ENCODE results near the gene EYS. TPM values are rescaled to one million over a fixed set of nuclear protein-coding genes. Genes with fewer than 3 reads are reported as not detected.

Gene EYS
- total and polyA plus RNA-seq, 9 of the 15 experiments (the other 6 are each of a cell fraction or from before 2014, with no cell fraction given), result 0.03 to 0.36 (median 0.10) TPM; not detected in 2

DNA sequence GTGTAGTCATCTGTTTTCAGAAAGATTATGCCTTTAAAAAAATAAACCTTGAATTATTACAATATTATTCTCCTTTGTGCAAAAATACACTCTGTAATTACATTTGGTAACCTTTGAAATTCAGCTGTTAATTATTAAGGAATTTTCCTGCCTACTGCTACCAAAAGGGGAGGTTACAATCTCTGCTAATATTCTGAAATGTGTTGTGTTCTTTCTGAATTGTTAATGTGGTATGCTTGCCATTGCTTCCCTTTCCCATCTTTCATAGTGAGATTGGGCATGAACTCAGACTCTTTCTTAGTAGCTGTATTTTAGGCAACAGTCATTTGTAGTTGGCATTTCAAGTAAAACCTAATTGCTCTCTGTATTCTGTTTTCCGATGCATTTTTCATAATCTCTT lies 1998.4 kb downstream of the EYS start:
- Histone ChIP-seq H3K27ac (ENCODE audit: extremely low read depth, low read depth, low read length) (no peak overlapping the region), H3K27me3 (ENCODE audit: control insufficient read depth in 2 of 2, insufficient read depth in 2 of 2, low read length in 2 of 2) (no peaks in the 10 kb centered on the region), H2AFZ (ENCODE audit: low read depth, low read length) (no peak overlapping the region), H3K9ac (ENCODE audit: insufficient read depth in 1 of 2, low read depth in 2 of 2, low read length in 2 of 2) (no peak overlapping the region), H3K4me1 (replicated peaks in 1 of 2; ENCODE audit: control insufficient read depth in 2 of 2, insufficient read depth in 2 of 2, low read length in 2 of 2) (no peaks in the 10 kb centered on the region), H3K4me3 (no peak overlapping the region), H3K36me3 (ENCODE audit: control insufficient read depth, insufficient read depth, low read length) (peaks cover 93% of the 10 kb centered on the region), H3K79me2 (ENCODE audit: control insufficient read depth, insufficient read depth, low read length) (no peaks in the 10 kb centered on the region), H3K9me3 (replicated peaks; ENCODE audit: control insufficient read depth, insufficient read depth, low read depth, low read length) (no peaks in the 10 kb centered on the region), H3K4me2 (ENCODE audit: insufficient read depth, low read length) (no peak overlapping the region), H3K9me1 (ENCODE audit: control insufficient read depth, insufficient read depth, low read length) (no peaks in the 10 kb centered on the region), H4K20me1 (replicated peaks; ENCODE audit: control insufficient read depth, insufficient read depth, low read length) (no peaks in the 10 kb centered on the region)
- FAIRE-seq (no peak), ATAC-seq (no peak), DNase-seq (ENCODE audit: extremely low read depth in 1 of 4, low spot score in 3 of 4) (no peak)
- BruUV-seq (replicated peaks), result no TSS peak
- intact Hi-C loops (cut with micrococcal nuclease) (no loop called here), in situ Hi-C loops (cut with MboI) (no loop called here)
- WGBS (ENCODE audit: insufficient coverage, low coverage, missing lambda C conversion rate), result 95% methylated on average over 1 of the region's 1 CpG
- POLR2A ChIA-PET, result interaction anchor here (1.4 kb wide), 1 partner anchor 9 kb away, joined by 4 read pairs; no protein-coding TSS in a partner anchor
- CTCF ChIA-PET (ENCODE audit: low intra/inter-chr PET ratio), result no interaction called here
- TF ChIP-seq SUPT5H (IDR thresholded peaks at IDR 0.05) (no peak), MTA3 (IDR thresholded peaks at IDR 0.05; ENCODE audit: borderline replicate concordance) (no peak), SPI1 (IDR thresholded peaks at IDR 0.05; ENCODE audit: borderline replicate concordance, low read depth, low read length) (no peak), NFIC (IDR thresholded peaks at IDR 0.05) (no peak), ZHX1 (conservative IDR thresholded peaks at IDR 0.05; ENCODE audit: low read length) (no peak), POLR2AphosphoS5 (IDR thresholded peaks at IDR 0.05; ENCODE audit: control insufficient read depth, insufficient read depth, low read depth, low read length) (no peak), GTF2F1 (IDR thresholded peaks at IDR 0.05; ENCODE audit: low read depth, low read length) (no peak), RFX5 (IDR thresholded peaks at IDR 0.05; ENCODE audit: low read depth, low read length) (no peak), GABPB2 (CRISPR knock-in tag; conservative IDR thresholded peaks at IDR 0.05) (no peak)
- TF ChIP-seq, protein P1, sequence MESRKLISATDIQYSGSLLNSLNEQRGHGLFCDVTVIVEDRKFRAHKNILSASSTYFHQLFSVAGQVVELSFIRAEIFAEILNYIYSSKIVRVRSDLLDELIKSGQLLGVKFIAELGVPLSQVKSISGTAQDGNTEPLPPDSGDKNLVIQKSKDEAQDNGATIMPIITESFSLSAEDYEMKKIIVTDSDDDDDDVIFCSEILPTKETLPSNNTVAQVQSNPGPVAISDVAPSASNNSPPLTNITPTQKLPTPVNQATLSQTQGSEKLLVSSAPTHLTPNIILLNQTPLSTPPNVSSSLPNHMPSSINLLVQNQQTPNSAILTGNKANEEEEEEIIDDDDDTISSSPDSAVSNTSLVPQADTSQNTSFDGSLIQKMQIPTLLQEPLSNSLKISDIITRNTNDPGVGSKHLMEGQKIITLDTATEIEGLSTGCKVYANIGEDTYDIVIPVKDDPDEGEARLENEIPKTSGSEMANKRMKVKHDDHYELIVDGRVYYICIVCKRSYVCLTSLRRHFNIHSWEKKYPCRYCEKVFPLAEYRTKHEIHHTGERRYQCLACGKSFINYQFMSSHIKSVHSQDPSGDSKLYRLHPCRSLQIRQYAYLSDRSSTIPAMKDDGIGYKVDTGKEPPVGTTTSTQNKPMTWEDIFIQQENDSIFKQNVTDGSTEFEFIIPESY (CRISPR knock-in tag; IDR thresholded peaks at IDR 0.05), result no peak
- TF ChIP-seq, protein P2, sequence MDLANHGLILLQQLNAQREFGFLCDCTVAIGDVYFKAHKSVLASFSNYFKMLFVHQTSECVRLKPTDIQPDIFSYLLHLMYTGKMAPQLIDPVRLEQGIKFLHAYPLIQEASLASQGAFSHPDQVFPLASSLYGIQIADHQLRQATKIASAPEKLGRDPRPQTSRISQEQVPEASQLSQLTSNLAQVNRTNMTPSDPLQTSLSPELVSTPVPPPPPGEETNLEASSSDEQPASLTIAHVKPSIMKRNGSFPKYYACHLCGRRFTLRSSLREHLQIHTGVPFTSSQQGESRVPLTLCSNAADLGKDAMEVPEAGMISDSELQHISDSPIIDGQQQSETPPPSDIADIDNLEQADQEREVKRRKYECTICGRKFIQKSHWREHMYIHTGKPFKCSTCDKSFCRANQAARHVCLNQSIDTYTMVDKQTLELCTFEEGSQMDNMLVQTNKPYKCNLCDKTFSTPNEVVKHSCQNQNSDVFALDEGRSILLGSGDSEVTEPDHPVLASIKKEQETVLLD (IDR thresholded peaks at IDR 0.05), result no peak
